ENCODE data around the gene CELSR1.
A peak's percentile ranks its signal among the peaks of the same experiment; 100 is the strongest.

CELSR1 gene

DNA sequence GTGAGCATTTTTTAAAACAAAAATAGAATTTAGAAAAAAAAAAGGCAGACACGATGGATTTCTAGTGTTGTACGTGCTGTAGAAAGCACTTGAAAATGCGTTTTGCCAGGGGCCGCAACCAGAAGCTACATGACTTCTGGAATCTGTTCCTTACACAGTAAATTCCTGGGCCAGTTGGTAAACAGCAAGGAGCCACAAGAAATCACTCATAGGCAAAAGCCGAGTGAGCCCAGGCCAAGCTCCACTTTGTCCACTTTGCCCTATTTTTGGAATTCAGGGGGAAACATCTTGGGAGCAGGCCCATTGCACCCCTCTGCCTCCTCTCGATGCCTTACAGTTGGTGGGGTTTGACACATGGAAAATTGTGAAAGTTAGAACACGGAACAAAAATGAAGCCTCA, 4.1 kb upstream of the CELSR1 start:
- Histone ChIP-seq H3K36me3 (no peaks in the 10 kb centered on the region), H3K27me3 (peaks cover 27% of the 10 kb centered on the region), H3K9me3 (no peaks in the 10 kb centered on the region), H3K4me1 (no peaks in the 10 kb centered on the region), H3K4me3 (ENCODE audit: low read depth, low read length) (no peak overlapping the region)
- DNase-seq = no peak
- TF ChIP-seq, protein P1, sequence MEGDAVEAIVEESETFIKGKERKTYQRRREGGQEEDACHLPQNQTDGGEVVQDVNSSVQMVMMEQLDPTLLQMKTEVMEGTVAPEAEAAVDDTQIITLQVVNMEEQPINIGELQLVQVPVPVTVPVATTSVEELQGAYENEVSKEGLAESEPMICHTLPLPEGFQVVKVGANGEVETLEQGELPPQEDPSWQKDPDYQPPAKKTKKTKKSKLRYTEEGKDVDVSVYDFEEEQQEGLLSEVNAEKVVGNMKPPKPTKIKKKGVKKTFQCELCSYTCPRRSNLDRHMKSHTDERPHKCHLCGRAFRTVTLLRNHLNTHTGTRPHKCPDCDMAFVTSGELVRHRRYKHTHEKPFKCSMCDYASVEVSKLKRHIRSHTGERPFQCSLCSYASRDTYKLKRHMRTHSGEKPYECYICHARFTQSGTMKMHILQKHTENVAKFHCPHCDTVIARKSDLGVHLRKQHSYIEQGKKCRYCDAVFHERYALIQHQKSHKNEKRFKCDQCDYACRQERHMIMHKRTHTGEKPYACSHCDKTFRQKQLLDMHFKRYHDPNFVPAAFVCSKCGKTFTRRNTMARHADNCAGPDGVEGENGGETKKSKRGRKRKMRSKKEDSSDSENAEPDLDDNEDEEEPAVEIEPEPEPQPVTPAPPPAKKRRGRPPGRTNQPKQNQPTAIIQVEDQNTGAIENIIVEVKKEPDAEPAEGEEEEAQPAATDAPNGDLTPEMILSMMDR (IDR thresholded peaks at IDR 0.05; ENCODE audit: low read depth, low read length) = no peak

DNA sequence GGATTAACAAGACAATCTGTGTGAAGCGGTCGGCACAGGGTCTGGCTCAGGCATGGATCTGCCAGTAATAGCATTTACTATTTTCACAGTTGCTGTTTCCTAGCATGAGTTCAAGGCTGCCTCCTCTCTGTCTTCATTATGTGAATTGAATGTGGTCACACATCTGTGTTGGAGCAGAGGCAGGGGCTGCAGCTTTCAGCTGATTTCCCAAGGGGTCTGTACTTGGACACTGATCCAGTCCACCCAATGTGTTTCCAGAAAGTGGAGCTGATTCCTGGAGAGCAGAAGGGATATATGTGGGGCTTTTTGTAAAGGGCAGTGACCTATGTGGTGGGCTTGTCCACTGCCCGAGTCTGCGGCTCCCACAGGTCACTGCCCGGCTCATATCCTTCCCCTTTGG, 3.5 kb upstream of the CELSR1 start:
- Histone ChIP-seq H3K27me3 (peaks cover 33% of the 10 kb centered on the region), H3K4me3 (ENCODE audit: low read depth, low read length) (no peak overlapping the region), H3K36me3 (no peaks in the 10 kb centered on the region), H3K9me3 (no peaks in the 10 kb centered on the region), H3K4me1 (no peaks in the 10 kb centered on the region)
- TF ChIP-seq, protein P1 (IDR thresholded peaks at IDR 0.05; ENCODE audit: low read depth, low read length) = no peak
- DNase-seq = no peak

DNA sequence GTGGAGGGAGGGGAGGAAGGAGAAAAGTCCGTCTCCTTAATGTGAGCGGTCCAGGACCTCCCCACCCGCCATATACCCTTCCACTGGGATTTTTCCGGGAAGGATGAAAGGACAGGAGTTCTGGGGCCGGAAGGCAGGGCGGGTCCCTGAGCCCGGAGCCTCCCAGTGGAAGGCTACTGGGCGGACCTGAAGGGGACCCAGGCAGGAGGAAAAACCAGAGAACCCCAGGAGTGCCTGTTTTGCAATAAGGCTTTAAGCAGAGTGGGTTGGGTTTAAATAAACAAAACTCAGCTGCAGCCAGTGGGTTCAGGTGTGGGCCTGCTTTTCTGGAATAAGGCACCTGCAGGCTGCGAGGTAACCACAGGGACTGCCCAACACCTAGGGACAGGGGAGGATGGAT, 1.7 kb upstream of the CELSR1 start:
- Histone ChIP-seq H3K27me3 (peaks cover 42% of the 10 kb centered on the region), H3K4me1 (no peaks in the 10 kb centered on the region), H3K4me3 (ENCODE audit: low read depth, low read length) (no peak overlapping the region), H3K9me3 (no peaks in the 10 kb centered on the region), H3K36me3 (no peaks in the 10 kb centered on the region)
- DNase-seq = no peak
- TF ChIP-seq, protein P1 (IDR thresholded peaks at IDR 0.05; ENCODE audit: low read depth, low read length) = no peak

DNA sequence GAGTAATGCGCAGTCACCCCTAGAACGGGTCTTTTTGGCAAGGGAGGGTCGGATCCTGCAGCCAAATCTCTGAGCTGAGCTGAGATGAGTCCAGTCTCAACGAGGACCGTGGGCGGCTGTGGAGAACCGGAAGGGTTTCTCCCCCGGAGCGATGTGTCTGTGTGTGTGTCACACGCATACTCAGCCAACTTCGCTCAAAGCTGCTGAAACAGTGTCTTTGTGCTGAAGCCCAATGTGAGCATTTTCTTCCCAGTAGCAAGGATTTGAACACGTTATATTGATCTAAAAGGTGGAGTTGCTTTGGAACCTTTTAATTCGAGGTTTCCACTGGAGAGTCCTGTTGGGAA, 1.4 kb upstream of the CELSR1 start:
- no peaks in the 10 kb centered on the region for H3K36me3 ChIP-seq
- no peaks in the 10 kb centered on the region for H3K9me3 ChIP-seq
- peak overlapping the region; percentile 31; the same call in 1 of the 2 replicates for H3K4me3 ChIP-seq (ENCODE audit: low read depth, low read length)
- no peak for DNase-seq
- H3K4me1 ChIP-seq = no peaks in the 10 kb centered on the region
- TF ChIP-seq, protein P1 (IDR thresholded peaks at IDR 0.05; ENCODE audit: low read depth, low read length) = no peak
- H3K27me3 ChIP-seq = peaks cover 42% of the 10 kb centered on the region

DNA sequence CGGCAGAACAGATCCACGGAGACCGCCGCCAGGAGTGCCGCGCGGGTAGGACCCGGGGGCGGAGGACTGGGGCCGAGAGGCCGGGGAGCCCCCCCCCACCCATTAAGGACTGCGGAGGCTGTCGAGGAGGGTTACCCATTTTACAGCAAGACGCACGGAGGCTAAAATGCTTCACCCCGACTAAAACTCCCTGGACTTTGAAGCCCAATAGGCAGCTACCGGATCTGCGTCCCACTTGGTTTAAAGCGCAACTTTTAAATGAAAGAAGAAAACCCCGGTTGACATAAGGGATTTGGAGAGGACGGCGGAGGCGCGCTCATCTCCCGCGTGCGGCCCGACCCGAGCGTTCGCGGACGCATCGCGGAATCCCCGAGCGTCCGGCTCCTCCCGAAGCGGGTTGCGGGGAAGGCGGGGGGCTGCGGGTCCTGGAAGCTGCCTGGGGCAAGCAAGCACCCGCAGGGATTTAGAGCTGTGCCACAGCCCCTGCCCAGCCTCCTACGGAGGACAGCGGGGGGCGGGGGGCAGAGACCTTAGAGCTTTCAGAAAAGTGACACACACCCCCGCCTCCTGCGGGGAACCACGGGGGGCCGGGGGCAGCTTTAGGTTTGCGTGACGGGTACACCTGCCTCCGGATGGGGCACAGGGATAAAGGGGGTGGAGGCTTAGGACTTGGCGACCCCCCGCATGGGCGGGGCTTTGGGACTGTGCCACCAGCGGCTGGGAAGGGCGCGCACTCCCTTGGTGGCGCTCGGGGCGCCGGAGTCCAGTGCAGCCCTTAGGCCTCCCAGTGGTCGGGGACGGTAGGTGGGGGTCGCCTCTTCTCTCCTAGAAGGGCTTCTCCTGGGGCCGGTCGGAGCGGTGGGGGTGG, 760 bp upstream of the CELSR1 start:
- H3K27me3 ChIP-seq = peaks cover 42% of the 10 kb centered on the region
- H3K4me3 ChIP-seq (ENCODE audit: low read depth, low read length) = peak overlapping the region; percentile 31
- TF ChIP-seq, protein P1 (IDR thresholded peaks at IDR 0.05; ENCODE audit: low read depth, low read length) = peak; percentile 26; the same call in 1 of the 2 replicates
- no peaks in the 10 kb centered on the region for H3K4me1 ChIP-seq
- H3K9me3 ChIP-seq = no peaks in the 10 kb centered on the region
- DNase-seq = peak; percentile 46
- H3K36me3 ChIP-seq = no peaks in the 10 kb centered on the region

DNA sequence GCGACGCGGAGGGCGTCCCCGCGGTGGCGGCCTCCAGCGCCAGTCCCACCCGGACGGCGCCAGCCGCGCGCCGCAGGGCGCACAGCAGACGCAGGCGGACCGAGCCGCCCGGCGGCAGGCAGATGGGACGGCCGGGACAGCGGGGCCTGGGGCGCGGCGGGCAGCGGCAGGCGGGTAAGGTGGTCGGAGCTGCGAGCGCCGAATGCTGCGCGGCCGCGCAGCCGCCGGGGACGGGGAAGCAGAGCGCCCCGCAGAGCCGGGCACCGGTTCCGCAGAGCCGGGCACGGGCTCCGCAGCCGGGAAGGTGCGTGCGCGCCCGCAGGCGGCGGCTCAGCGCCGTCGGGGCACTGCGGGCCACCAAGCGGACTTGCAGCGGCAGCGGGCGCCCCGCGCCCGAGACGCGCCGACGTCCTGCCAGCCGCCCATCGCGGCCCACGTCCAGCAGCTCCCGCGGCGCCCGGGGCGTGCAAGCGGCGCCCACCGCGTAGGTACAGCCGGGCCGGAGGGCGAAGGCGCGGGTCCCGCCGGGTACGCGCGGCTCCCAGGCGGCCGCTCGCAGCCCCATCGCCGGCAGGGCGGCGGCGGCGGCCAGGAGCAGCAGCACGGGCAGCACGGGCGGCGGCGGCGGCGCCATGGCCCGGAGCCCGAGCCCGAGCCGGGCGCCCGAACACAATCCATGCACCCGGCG, 739 bp downstream of the CELSR1 start:
- DNase-seq = no peak
- no peaks in the 10 kb centered on the region for H3K36me3 ChIP-seq
- H3K4me1 ChIP-seq = peaks cover 4% of the 10 kb centered on the region; the same call in 1 of the 2 replicates
- H3K9me3 ChIP-seq = no peaks in the 10 kb centered on the region
- no peak overlapping the region for H3K4me3 ChIP-seq (ENCODE audit: low read depth, low read length)
- peaks cover 42% of the 10 kb centered on the region for H3K27me3 ChIP-seq
- TF ChIP-seq, protein P1 (IDR thresholded peaks at IDR 0.05; ENCODE audit: low read depth, low read length) = no peak
